ENCODE data around the gene RAB11FIP4.

GRCh38 chr17:31480067-31480466, 88.6 kb downstream of the RAB11FIP4 start:
- TF ChIP-seq, protein P1, sequence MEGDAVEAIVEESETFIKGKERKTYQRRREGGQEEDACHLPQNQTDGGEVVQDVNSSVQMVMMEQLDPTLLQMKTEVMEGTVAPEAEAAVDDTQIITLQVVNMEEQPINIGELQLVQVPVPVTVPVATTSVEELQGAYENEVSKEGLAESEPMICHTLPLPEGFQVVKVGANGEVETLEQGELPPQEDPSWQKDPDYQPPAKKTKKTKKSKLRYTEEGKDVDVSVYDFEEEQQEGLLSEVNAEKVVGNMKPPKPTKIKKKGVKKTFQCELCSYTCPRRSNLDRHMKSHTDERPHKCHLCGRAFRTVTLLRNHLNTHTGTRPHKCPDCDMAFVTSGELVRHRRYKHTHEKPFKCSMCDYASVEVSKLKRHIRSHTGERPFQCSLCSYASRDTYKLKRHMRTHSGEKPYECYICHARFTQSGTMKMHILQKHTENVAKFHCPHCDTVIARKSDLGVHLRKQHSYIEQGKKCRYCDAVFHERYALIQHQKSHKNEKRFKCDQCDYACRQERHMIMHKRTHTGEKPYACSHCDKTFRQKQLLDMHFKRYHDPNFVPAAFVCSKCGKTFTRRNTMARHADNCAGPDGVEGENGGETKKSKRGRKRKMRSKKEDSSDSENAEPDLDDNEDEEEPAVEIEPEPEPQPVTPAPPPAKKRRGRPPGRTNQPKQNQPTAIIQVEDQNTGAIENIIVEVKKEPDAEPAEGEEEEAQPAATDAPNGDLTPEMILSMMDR (IDR thresholded peaks at IDR 0.05) = no peak
- TF ChIP-seq POLR2A (IDR thresholded peaks at IDR 0.05) = no peak
